GM12892 (cell line): Measurements from ENCODE around the gene GALNT9.
"Not testable (repeated sequence)": the region's sequence is repeated elsewhere in the genome, so short reads cannot be mapped to it uniquely, and the experiment has no call there.

ENCODE experiments used
- POLR2A ChIP-seq: IDR thresholded peaks from 2 replicates; pipeline ENCODE4 v1.6.1; 2011; ENCODE audit warnings: low read depth, low read length, control low read depth
- POLR2AphosphoS5 ChIP-seq: IDR thresholded peaks from 2 replicates; pipeline ENCODE4 v1.6.1; 2011; ENCODE audit warnings: low read depth, low read length, control low read depth
- TAF1 ChIP-seq: IDR thresholded peaks from 2 replicates; pipeline ENCODE4 v1.6.1; 2011; ENCODE audit warnings: low read depth, mild to moderate bottlenecking, control low read depth, low read length, borderline replicate concordance

GRCh38 chr12:132252981-132253380 is 76.4 kb downstream of the GALNT9 start:
- not testable (repeated sequence) for TF ChIP-seq TAF1, POLR2AphosphoS5, POLR2A
